Esophagus squamous epithelium (tissue), 4 donors: ENCODE measurements around the gene HPSE2.

ENCODE experiments used
- POLR2A ChIP-seq, 4 donors: fragments of 450-650 bp; IDR thresholded peaks; one replicate each; pipeline ENCODE4 v1.6.1; 2017; ENCODE audit warnings: antibody characterized with exemption in 4 of 4, mild to moderate bottlenecking in 4 of 4, moderate library complexity in 3 of 4
- TF ChIP-seq, protein P1 (sequence below), 6 experiments: fragments of 450-650 bp in 4 of 6; fragments of 200-600 bp in 2 of 6; sonication (generic) in 2 of 6; IDR thresholded peaks; one replicate each; pipeline ENCODE4 v1.5.1; 2016 to 2019; ENCODE audit warnings: antibody characterized with exemption in 6 of 6, mild to moderate bottlenecking in 4 of 6, moderate library complexity in 4 of 6

DNA sequence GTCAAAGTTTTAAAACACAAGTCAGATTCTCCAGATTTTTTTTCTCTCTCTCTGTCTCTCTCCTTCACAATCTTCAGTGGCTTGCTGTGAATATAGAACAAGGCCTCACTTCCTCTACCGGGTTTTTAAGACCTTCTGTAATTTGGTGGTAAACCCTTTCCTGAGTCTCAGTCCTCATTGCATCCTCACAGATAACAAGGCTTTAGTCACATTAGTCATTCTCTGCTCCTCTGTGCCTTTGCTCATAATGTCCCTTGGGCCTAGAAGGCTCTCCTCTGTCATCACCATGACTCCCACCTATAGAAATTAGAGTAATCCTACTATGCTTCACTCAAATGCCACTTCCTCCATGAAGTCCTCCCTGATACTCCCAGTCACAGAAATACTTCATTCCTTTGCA is 616.2 kb downstream of the HPSE2 start:
- TF ChIP-seq, protein P1, sequence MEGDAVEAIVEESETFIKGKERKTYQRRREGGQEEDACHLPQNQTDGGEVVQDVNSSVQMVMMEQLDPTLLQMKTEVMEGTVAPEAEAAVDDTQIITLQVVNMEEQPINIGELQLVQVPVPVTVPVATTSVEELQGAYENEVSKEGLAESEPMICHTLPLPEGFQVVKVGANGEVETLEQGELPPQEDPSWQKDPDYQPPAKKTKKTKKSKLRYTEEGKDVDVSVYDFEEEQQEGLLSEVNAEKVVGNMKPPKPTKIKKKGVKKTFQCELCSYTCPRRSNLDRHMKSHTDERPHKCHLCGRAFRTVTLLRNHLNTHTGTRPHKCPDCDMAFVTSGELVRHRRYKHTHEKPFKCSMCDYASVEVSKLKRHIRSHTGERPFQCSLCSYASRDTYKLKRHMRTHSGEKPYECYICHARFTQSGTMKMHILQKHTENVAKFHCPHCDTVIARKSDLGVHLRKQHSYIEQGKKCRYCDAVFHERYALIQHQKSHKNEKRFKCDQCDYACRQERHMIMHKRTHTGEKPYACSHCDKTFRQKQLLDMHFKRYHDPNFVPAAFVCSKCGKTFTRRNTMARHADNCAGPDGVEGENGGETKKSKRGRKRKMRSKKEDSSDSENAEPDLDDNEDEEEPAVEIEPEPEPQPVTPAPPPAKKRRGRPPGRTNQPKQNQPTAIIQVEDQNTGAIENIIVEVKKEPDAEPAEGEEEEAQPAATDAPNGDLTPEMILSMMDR (IDR thresholded peaks at IDR 0.05), result no peak
- TF ChIP-seq POLR2A (IDR thresholded peaks at IDR 0.05), result no peak
